Ovary (tissue), 3 donors: ENCODE measurements around the gene DPT.

Source experiments
- EP300 ChIP-seq: sonication (generic); formaldehyde crosslinking; IDR thresholded peaks from one replicate; pipeline ENCODE4 v1.6.1; 2017; ENCODE audit warnings: antibody characterized with exemption
- POLR2A ChIP-seq: fragments of 450-650 bp; IDR thresholded peaks from one replicate; pipeline ENCODE4 v1.6.1; 2017; ENCODE audit warnings: antibody characterized with exemption, mild to moderate bottlenecking, moderate library complexity
- TF ChIP-seq, protein P1 (sequence below), 3 donors: fragments of 450-650 bp in 2 of 3; fragments of 200-600 bp in 1 of 3; IDR thresholded peaks; one replicate each; pipeline versions ENCODE4 v1.5.1 to v1.8.0; 2016 to 2022; ENCODE audit warnings: antibody characterized with exemption in 3 of 3, mild to moderate bottlenecking in 1 of 3
- donor health status: DM: no; HTN: no; CAD: no.

DNA sequence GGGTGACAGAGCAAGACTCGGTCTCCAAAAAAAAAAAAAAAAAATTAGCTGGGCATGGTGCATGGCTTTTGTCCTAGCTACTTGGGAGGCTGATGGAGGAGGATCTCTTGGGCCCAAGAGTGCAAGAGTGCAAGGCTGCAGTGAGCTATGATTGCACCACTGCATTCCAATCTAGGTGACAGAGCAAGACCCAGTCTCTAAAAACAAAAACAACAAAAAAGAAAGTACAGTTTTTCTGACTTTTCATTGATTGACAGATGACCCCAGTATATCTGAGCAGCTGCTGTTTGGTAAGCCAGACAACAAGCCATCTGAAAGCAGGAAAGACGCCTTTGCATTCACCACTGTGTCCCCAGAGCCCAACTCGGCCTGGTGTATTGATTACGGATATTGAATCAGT lies 10.9 kb upstream of the DPT start:
- TF ChIP-seq, protein P1, sequence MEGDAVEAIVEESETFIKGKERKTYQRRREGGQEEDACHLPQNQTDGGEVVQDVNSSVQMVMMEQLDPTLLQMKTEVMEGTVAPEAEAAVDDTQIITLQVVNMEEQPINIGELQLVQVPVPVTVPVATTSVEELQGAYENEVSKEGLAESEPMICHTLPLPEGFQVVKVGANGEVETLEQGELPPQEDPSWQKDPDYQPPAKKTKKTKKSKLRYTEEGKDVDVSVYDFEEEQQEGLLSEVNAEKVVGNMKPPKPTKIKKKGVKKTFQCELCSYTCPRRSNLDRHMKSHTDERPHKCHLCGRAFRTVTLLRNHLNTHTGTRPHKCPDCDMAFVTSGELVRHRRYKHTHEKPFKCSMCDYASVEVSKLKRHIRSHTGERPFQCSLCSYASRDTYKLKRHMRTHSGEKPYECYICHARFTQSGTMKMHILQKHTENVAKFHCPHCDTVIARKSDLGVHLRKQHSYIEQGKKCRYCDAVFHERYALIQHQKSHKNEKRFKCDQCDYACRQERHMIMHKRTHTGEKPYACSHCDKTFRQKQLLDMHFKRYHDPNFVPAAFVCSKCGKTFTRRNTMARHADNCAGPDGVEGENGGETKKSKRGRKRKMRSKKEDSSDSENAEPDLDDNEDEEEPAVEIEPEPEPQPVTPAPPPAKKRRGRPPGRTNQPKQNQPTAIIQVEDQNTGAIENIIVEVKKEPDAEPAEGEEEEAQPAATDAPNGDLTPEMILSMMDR (IDR thresholded peaks at IDR 0.05): no peak
- TF ChIP-seq EP300 (no peak), POLR2A (no peak)
